ENCODE data around the gene EPC2.
"Not testable (repeated sequence)": the region's sequence is repeated elsewhere in the genome, so short reads cannot be mapped to it uniquely, and the experiment has no call there.

Gene EPC2

DNA sequence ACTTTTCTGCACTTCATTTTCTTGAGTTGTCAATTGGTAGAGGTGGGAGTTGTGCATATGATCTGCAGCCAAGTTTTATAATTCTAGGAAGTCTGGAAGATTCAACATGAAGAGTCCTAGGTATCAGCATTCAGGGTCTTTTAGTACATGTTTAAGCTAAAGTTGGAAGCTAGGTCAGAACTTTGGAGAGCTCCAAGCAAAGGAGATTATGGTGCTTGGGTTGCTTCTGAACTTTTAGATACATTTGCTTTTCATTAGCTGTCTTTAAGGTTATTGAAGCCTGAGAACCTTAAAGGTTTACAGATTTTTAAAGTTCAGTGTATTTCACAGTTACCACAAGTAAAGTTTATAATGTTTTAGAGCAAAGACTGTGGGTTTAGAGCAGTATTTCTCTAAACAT, 85.5 kb downstream of the EPC2 start:
- no peak for DNase-seq

DNA sequence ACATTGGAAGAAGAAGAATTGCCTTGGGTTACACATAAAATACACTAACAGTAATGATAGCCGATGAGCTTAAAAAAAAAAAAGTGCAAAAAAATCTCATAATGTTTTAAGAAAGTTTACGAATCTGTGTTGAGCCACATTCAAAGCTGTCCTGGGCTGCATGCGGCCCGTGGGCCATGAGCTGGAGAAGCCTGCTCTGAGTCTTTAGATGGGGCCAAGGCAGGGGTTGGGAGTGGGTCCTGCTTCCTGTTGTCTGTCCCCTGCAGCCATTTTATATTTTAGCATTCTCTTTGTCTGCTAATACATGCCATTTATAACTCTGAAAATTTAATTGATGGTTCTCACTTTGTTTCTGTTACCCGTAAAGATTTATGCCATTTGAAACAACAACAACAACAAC, 93.2 kb downstream of the EPC2 start:
- DNase-seq = no peak

DNA sequence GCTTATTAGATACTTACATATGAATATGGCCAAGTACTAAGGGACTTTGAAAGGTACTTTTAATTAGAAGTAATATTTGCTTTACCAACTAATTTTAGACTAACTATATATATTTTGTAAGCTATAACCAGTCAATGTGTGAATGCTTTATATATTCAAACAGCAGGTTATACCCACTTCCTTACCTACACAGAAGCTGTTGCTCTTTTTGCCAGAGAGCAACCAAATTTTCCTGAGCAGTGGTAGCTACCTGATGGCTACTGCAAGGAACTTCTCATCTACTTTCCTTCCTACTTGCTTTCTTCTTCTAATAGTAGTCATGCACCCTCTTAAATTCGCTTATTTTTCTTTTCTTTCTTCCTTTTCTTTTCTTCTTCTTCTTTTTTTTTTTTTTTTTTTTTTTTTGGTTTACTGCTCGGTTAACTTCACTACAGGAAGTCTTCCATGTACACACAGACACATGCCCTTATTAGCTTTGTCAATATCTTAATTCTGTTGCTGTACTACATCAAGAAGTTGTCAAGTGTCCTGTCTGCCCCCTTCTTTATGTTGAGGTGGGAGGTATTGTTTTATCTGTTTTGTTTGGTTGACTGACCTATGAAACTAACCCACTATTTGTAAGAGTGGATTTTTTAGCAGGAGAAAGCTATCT, 95.0 kb downstream of the EPC2 start:
- no peak for DNase-seq

DNA sequence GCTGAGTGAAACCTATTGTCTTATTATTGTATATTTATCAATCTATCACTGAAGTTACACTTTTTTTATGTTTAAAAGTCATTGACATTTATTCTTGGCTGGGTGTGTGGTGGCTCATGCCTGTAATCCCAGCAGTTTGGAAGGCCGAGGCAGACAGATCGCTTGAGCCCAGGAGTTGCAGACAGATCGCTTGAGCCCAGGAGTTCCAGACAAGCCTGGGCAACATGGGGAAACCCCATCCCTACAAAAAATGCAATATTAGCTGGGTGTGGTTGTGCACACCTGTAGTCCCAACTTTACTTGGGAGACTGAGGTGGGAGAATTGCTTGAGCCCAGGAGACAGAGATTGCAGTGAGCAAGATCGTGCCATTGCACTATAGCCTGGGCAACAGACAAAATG, 97.8 kb downstream of the EPC2 start:
- DNase-seq = no peak

- DNase-seq = no peak
Measured at GRCh38 chr2:148745151-148745851, 100.8 kb downstream of the EPC2 start.

DNA sequence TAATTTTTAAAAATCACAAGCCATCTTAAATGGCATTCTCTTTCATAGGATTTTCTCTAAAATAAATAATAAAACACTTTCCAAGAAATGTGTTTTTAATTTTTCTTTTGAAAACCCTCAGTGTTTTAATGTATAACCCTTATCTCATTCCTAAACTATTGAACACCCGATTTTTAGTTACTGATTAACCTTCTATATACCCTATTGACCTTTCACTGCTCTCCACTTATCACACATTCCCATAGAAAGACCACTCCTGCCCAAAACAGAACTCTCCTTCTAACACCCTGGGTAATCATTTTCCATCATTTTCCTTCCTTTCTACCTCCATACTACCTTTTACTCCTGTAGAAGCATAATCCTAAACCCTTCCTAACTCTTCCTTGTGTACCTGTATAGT, 102.4 kb downstream of the EPC2 start:
- no peak for DNase-seq

GRCh38 chr2:148751907-148752306, 107.4 kb downstream of the EPC2 start:
- no peak for DNase-seq

GRCh38 chr2:148752977-148753376, 108.4 kb downstream of the EPC2 start:
- no peak for DNase-seq

DNA sequence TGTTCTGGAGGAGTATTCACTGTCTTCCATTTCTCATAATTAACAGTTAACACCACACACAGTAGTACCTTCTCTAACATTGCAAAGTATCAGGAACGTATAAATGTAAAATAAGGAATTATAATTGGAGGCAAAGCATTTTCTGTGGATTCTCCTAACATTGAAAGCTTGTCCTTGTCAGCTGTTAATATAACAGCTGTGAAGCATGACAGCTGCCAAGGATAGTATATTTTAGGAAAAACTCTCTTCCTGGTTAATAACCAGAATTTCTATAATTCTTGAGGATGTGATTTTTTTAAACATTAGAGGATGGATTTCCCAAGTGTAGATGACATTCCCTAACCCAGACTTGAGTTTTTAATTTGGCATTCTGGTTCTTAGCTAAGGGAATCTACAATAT, 110.3 kb downstream of the EPC2 start:
- no peak for DNase-seq

DNA sequence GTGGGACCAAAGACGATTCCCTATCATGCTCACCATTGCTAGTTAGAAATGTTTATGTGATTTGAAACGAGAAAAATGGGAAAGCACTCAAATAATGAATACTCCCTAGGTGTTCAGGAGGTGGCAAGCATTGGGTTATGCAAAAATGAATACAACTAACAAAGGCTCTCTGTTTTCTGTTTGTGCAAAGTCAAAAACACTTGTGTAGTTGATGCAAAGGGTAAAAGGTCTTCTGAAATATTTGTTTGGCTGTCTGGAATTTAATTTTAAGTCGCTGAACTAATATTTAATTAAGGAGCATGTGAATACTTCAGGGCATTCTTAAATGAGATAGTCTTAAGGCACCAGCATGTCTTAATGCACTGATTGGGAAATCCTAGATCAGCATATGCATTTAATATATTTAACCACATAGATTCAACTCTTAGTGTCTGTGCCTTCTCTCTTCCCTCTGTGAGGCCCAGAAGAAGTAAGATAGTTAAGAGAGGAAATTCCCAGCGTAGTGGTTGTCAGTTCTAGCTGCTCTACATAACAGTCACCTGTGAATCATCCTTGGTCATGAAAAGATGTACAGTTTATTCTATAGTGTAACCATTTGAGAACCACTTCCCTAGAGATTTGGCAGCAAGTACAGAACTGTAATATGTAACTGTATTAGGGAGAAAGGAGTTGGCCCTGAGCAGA, 111.9 kb downstream of the EPC2 start:
- no peak for DNase-seq

GRCh38 chr2:148764815-148765214, 120.3 kb downstream of the EPC2 start:
- no peak for DNase-seq

- no peak for DNase-seq
Measured at GRCh38 chr2:148770047-148770446, 125.5 kb downstream of the EPC2 start.

- no peak for DNase-seq
Measured at GRCh38 chr2:148781544-148781943, 137.0 kb downstream of the EPC2 start.

DNA sequence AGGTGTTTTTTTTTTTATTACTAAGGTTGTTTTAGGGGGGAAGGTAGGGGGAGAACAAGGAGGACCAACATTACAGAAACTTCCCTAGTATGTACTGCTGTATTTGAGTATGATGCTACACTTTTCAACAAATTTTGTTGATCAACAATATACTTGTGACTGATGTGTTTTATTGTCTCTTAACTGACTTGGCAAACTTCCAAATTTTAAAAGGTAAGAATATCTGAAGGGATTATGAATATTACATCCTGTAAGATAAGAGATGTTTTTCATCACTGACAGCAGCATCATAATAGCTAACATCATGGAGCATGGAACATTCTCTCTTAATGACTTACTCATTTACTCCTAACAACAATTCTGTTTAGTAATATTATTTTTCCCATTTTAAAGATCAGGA, 144.5 kb downstream of the EPC2 start:
- DNase-seq = no peak

DNA sequence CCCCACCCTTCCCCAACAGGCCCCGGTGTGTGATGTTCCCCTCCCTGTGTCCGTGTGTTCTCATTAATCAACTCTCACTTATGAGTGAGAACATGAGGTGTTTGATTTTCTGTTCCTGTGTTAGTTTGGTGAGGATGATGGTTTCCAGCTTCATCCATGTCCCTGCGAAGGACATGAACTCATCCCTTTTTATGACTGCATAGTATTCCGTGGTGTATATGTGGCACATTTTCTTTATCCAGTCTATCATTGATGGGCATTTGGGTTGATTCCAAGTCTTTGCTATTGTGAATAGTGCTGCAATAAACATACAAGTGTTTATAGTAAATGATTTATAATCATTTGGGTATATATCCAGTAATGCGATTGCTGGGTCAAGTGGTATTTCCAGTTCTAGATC, 145.6 kb downstream of the EPC2 start:
- DNase-seq = not testable (repeated sequence)

GRCh38 chr2:148794558-148794957, 150.0 kb downstream of the EPC2 start:
- no peak for DNase-seq

- DNase-seq = no peak
Measured at GRCh38 chr2:148796735-148797512, 152.4 kb downstream of the EPC2 start.

- DNase-seq = no peak
Measured at GRCh38 chr2:148802448-148803220, 158.1 kb downstream of the EPC2 start.

DNA sequence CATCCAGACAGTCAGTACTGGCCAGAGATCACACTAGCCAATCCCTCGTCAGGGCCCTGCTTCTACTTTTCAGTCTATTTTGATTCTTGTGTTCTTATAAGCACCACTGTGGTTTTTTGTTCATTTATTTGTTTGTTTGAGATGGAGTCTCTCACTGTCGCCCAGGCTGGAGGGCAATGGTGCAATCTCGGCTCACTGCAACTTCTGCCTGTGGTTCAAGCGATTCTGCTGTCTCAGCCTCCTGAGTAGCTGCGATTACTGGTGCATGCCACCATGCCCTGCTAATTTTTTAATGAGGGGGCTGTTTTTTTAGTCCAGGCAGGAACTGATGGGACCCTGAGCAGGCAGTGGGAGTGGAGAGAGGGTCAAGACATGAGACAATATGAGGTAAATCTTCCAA, 165.5 kb downstream of the EPC2 start:
- no peak for DNase-seq

GRCh38 chr2:148812306-148812705, 167.8 kb downstream of the EPC2 start:
- no peak for DNase-seq

DNA sequence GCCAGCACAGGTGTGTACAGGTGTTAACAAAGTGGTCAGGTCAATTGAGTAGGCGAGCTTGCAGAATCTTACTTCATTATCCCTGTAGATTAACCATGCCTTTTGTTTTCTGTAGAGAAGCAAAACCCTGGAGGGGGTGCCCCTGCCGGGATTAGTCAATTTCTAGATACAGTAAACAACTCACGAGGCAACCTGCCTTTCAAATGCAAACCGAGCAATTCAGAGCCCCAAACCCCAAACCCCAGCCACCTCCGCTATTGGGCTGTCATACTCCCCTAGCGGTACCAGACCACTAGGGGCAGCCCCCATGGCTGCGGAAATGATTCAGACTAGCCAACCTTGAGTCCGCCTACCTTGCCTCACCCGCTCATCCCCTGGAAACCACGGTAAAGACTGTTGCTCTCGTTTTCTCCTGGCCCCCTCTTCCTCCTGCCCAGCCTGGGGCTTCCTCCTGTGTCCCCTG, 169.1 kb downstream of the EPC2 start:
- no peak for DNase-seq

GRCh38 chr2:148814143-148814859, 169.8 kb downstream of the EPC2 start:
- no peak for DNase-seq
